Measurements from ENCODE around the gene LACTB.
A peak's percentile ranks its signal among the peaks of the same experiment; 100 is the strongest.

The LACTB gene

DNA sequence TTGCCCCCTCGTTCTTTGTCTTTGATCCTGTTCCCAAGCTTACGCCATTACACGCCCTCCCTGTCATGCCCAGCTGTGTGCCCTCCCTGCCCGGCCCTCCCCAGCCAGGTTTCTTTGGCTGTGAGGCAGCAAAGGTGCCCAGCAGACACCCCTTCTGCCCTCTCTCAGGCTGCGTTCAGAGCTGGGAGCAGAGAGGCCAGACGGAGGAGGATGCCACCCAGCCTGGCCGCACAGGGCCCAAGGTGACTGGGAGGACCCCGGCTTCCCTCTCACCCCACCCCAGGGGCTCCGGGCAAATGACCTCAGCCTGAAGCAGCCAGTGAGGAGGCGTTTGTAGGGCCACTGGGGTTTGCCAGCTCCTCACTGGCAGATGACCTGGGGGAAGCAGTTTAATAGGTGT, 30.8 kb upstream of the LACTB start:
- Histone ChIP-seq H3K4me2 (ENCODE audit: insufficient read depth, low read length, poor library complexity, severe bottlenecking) (no peak overlapping the region), H3K4ac (ENCODE audit: low read length) (no peak overlapping the region), H3K4me3 (ENCODE audit: low read length in 2 of 2) (no peak overlapping the region), H2AK5ac (ENCODE audit: low read depth, low read length) (peak overlapping the region; percentile 80), H3K9ac (ENCODE audit: low read depth, low read length, poor library complexity) (no peak overlapping the region), H3K18ac (ENCODE audit: low read length) (peak overlapping the region; percentile 82), H3K27me3 (ENCODE audit: control insufficient read depth in 3 of 3, insufficient read depth in 3 of 3, low read depth in 1 of 3, low read length in 3 of 3) (no peaks in the 10 kb centered on the region), H3K36me3 (replicated peaks in 1 of 2; ENCODE audit: control insufficient read depth in 2 of 2, insufficient read depth in 2 of 2, low read length in 2 of 2) (no peaks in the 10 kb centered on the region), H3K4me1 (ENCODE audit: control insufficient read depth in 2 of 2, insufficient read depth in 1 of 2, low read depth in 1 of 2, low read length in 2 of 2) (peaks cover 12 to 23% of the 10 kb centered on the region in 2 donors), H3K14ac (ENCODE audit: low read length) (peak overlapping the region; percentile 57), H2BK5ac (ENCODE audit: low read length) (no peak overlapping the region), H3K23ac (ENCODE audit: low read depth, low read length, poor library complexity) (no peak overlapping the region), H3K9me3 (replicated peaks in 1 of 2; ENCODE audit: control insufficient read depth in 2 of 2, insufficient read depth in 1 of 2, low read depth in 1 of 2, low read length in 2 of 2) (no peaks in the 10 kb centered on the region), H4K91ac (ENCODE audit: low read depth, low read length, poor library complexity) (no peak overlapping the region), H4K8ac (ENCODE audit: low read depth, low read length) (no peak overlapping the region), H2BK12ac (ENCODE audit: low read length) (peak overlapping the region; percentile 28), H2AFZ (ENCODE audit: low read length) (no peak overlapping the region), H2BK15ac (ENCODE audit: low read length) (peak overlapping the region; percentile 52), H3K79me1 (ENCODE audit: low read depth, low read length) (no peaks in the 10 kb centered on the region), H3K27ac (replicated peaks; ENCODE audit: low read length) (no peak overlapping the region), H2BK120ac (ENCODE audit: low read depth, low read length) (peak overlapping the region; percentile 90)
- no peak for DNase-seq (ENCODE audit: low spot score)
- no CpG with 5 or more reads among the region's 10 CpGs for WGBS, 2 donors (ENCODE audit: extremely low coverage in 2 of 2, insufficient read length in 2 of 2, insufficient replicate concordance in 1 of 2)

DNA sequence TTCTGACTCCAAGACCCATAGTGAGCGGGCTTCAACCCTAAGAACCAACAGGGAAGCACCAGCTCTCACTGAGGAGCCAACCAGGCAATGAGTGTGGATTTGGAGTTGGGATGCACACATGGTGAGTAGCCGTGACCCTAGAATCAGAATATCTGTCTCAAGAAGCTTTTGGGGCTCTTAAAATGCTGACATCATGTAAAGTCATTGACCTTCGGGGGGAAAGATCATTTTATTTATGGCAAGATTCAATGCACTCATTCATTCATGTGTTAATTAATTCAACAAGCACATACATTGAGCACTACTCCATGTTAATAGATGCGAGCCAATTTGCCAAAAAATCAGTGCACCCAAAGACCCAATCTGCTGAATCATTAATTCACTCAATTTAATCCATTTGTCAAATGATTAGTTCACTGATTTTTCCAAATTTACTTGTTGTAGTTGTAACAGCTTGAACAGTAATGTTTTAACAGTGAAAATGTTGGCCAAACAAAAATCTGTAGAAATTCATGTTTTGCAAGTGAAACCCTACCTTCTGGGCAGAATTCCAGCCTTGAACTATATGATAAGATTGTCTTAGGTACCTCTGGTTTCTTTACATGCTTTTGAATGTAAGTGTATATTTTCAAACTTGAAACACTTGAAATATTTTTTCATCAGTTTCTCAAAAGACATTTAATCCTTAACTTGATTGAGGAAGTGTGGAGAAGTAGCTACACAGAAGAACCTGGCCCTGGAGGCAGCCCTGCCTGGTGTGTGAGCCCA, 29.8 kb upstream of the LACTB start:
- no peak overlapping the region for H2BK120ac ChIP-seq (ENCODE audit: low read depth, low read length)
- no peak overlapping the region for H2AK5ac ChIP-seq (ENCODE audit: low read depth, low read length)
- H2BK15ac ChIP-seq (ENCODE audit: low read length), result no peak overlapping the region
- H3K36me3 ChIP-seq (replicated peaks in 1 of 2; ENCODE audit: control insufficient read depth in 2 of 2, insufficient read depth in 2 of 2, low read length in 2 of 2), result no peaks in the 10 kb centered on the region
- no CpG with 5 or more reads among the region's 4 CpGs for WGBS, 2 donors (ENCODE audit: extremely low coverage in 2 of 2, insufficient read length in 2 of 2, insufficient replicate concordance in 1 of 2)
- no peak overlapping the region for H4K91ac ChIP-seq (ENCODE audit: low read depth, low read length, poor library complexity)
- H2BK12ac ChIP-seq (ENCODE audit: low read length), result no peak overlapping the region
- H3K4me1 ChIP-seq (ENCODE audit: control insufficient read depth in 2 of 2, insufficient read depth in 1 of 2, low read depth in 1 of 2, low read length in 2 of 2), result peaks cover 10 to 22% of the 10 kb centered on the region in 2 donors
- no peak overlapping the region for H4K8ac ChIP-seq (ENCODE audit: low read depth, low read length)
- no peak overlapping the region for H3K9ac ChIP-seq (ENCODE audit: low read depth, low read length, poor library complexity)
- no peaks in the 10 kb centered on the region for H3K79me1 ChIP-seq (ENCODE audit: low read depth, low read length)
- H3K18ac ChIP-seq (ENCODE audit: low read length), result no peak overlapping the region
- no peak overlapping the region for H3K4me3 ChIP-seq (ENCODE audit: low read length in 2 of 2)
- H2BK5ac ChIP-seq (ENCODE audit: low read length), result no peak overlapping the region
- H3K4me2 ChIP-seq (ENCODE audit: insufficient read depth, low read length, poor library complexity, severe bottlenecking), result no peak overlapping the region
- no peak overlapping the region for H3K14ac ChIP-seq (ENCODE audit: low read length)
- H3K27ac ChIP-seq (replicated peaks; ENCODE audit: low read length), result no peak overlapping the region
- no peaks in the 10 kb centered on the region for H3K9me3 ChIP-seq (replicated peaks in 1 of 2; ENCODE audit: control insufficient read depth in 2 of 2, insufficient read depth in 1 of 2, low read depth in 1 of 2, low read length in 2 of 2)
- no peak overlapping the region for H2AFZ ChIP-seq (ENCODE audit: low read length)
- no peak overlapping the region for H3K23ac ChIP-seq (ENCODE audit: low read depth, low read length, poor library complexity)
- no peak for DNase-seq (ENCODE audit: low spot score)
- H3K27me3 ChIP-seq (ENCODE audit: control insufficient read depth in 3 of 3, insufficient read depth in 3 of 3, low read depth in 1 of 3, low read length in 3 of 3), result no peaks in the 10 kb centered on the region
- H3K4ac ChIP-seq (ENCODE audit: low read length), result no peak overlapping the region

GRCh38 chr15:63093486-63094205, 28.0 kb upstream of the LACTB start:
- Histone ChIP-seq H3K23ac (ENCODE audit: low read depth, low read length, poor library complexity) (no peak overlapping the region), H3K9me3 (replicated peaks in 1 of 2; ENCODE audit: control insufficient read depth in 2 of 2, insufficient read depth in 1 of 2, low read depth in 1 of 2, low read length in 2 of 2) (no peaks in the 10 kb centered on the region), H3K18ac (ENCODE audit: low read length) (no peak overlapping the region), H2BK15ac (ENCODE audit: low read length) (no peak overlapping the region), H2BK120ac (ENCODE audit: low read depth, low read length) (no peak overlapping the region), H4K91ac (ENCODE audit: low read depth, low read length, poor library complexity) (no peak overlapping the region), H2AFZ (ENCODE audit: low read length) (peak overlapping the region; percentile 5), H3K4ac (ENCODE audit: low read length) (no peak overlapping the region), H3K14ac (ENCODE audit: low read length) (no peak overlapping the region), H3K27ac (replicated peaks; ENCODE audit: low read length) (no peak overlapping the region), H3K4me3 (ENCODE audit: low read length in 2 of 2) (no peak overlapping the region), H3K4me1 (ENCODE audit: control insufficient read depth in 2 of 2, insufficient read depth in 1 of 2, low read depth in 1 of 2, low read length in 2 of 2) (peaks cover 6 to 14% of the 10 kb centered on the region in 2 donors), H4K8ac (ENCODE audit: low read depth, low read length) (no peak overlapping the region), H3K79me1 (ENCODE audit: low read depth, low read length) (no peaks in the 10 kb centered on the region), H2BK12ac (ENCODE audit: low read length) (no peak overlapping the region), H3K9ac (ENCODE audit: low read depth, low read length, poor library complexity) (no peak overlapping the region), H2BK5ac (ENCODE audit: low read length) (no peak overlapping the region), H3K36me3 (replicated peaks in 1 of 2; ENCODE audit: control insufficient read depth in 2 of 2, insufficient read depth in 2 of 2, low read length in 2 of 2) (no peaks in the 10 kb centered on the region), H3K27me3 (ENCODE audit: control insufficient read depth in 3 of 3, insufficient read depth in 3 of 3, low read depth in 1 of 3, low read length in 3 of 3) (no peaks in the 10 kb centered on the region), H3K4me2 (ENCODE audit: insufficient read depth, low read length, poor library complexity, severe bottlenecking) (no peak overlapping the region), H2AK5ac (ENCODE audit: low read depth, low read length) (no peak overlapping the region)
- no CpG with 5 or more reads among the region's 6 CpGs for WGBS, 2 donors (ENCODE audit: extremely low coverage in 2 of 2, insufficient read length in 2 of 2, insufficient replicate concordance in 1 of 2)
- peak; percentile 64 for DNase-seq (ENCODE audit: low spot score)

- Histone ChIP-seq H2AK5ac (ENCODE audit: low read depth, low read length) (no peak overlapping the region), H3K18ac (ENCODE audit: low read length) (no peak overlapping the region), H3K36me3 (replicated peaks in 1 of 2; ENCODE audit: control insufficient read depth in 2 of 2, insufficient read depth in 2 of 2, low read length in 2 of 2) (no peaks in the 10 kb centered on the region), H3K4me2 (ENCODE audit: insufficient read depth, low read length, poor library complexity, severe bottlenecking) (no peak overlapping the region), H2BK120ac (ENCODE audit: low read depth, low read length) (no peak overlapping the region), H2BK15ac (ENCODE audit: low read length) (no peak overlapping the region), H3K9me3 (replicated peaks in 1 of 2; ENCODE audit: control insufficient read depth in 2 of 2, insufficient read depth in 1 of 2, low read depth in 1 of 2, low read length in 2 of 2) (no peaks in the 10 kb centered on the region), H3K79me1 (ENCODE audit: low read depth, low read length) (no peaks in the 10 kb centered on the region), H4K8ac (ENCODE audit: low read depth, low read length) (no peak overlapping the region), H4K91ac (ENCODE audit: low read depth, low read length, poor library complexity) (no peak overlapping the region), H3K4me1 (ENCODE audit: control insufficient read depth in 2 of 2, insufficient read depth in 1 of 2, low read depth in 1 of 2, low read length in 2 of 2) (peaks cover 0 to 5% of the 10 kb centered on the region in 2 donors), H2AFZ (ENCODE audit: low read length) (peak overlapping the region; percentile 24), H2BK12ac (ENCODE audit: low read length) (no peak overlapping the region), H2BK5ac (ENCODE audit: low read length) (no peak overlapping the region), H3K27ac (replicated peaks; ENCODE audit: low read length) (no peak overlapping the region), H3K23ac (ENCODE audit: low read depth, low read length, poor library complexity) (no peak overlapping the region), H3K4me3 (ENCODE audit: low read length in 2 of 2) (no peak overlapping the region), H3K9ac (ENCODE audit: low read depth, low read length, poor library complexity) (no peak overlapping the region), H3K4ac (ENCODE audit: low read length) (no peak overlapping the region), H3K14ac (ENCODE audit: low read length) (no peak overlapping the region), H3K27me3 (ENCODE audit: control insufficient read depth in 3 of 3, insufficient read depth in 3 of 3, low read depth in 1 of 3, low read length in 3 of 3) (no peaks in the 10 kb centered on the region)
- no peak for DNase-seq (ENCODE audit: low spot score)
- no CpG with 5 or more reads among the region's 2 CpGs for WGBS, 2 donors (ENCODE audit: extremely low coverage in 2 of 2, insufficient read length in 2 of 2, insufficient replicate concordance in 1 of 2)
Measured at GRCh38 chr15:63094495-63094931, 27.1 kb upstream of the LACTB start.

All from neuronal stem cell (in vitro differentiated cells).